ENCODE measurements around the gene FAM229A.

GRCh38 chr1:32318127-32318869 is 44.0 kb downstream of the FAM229A start:
- TF ChIP-seq JUND (IDR thresholded peaks at IDR 0.05; ENCODE audit: borderline replicate concordance, low read depth, low read length) = no peak
- TF ChIP-seq JUND (tag; IDR thresholded peaks at IDR 0.05; ENCODE audit: borderline replicate concordance, low read depth, low read length) = no peak
- no peak for TF ChIP-seq CTCF (IDR thresholded peaks at IDR 0.05 in 2 of 3, conservative IDR thresholded peaks at IDR 0.05 in 1 of 3; ENCODE audit: insufficient read depth in 2 of 3, low read depth in 1 of 3, low read length in 3 of 3)
- no peak for TF ChIP-seq NBN (IDR thresholded peaks at IDR 0.05; ENCODE audit: low read depth)
- TF ChIP-seq RNF2 (IDR thresholded peaks at IDR 0.05) = no peak
- TF ChIP-seq, protein P1, sequence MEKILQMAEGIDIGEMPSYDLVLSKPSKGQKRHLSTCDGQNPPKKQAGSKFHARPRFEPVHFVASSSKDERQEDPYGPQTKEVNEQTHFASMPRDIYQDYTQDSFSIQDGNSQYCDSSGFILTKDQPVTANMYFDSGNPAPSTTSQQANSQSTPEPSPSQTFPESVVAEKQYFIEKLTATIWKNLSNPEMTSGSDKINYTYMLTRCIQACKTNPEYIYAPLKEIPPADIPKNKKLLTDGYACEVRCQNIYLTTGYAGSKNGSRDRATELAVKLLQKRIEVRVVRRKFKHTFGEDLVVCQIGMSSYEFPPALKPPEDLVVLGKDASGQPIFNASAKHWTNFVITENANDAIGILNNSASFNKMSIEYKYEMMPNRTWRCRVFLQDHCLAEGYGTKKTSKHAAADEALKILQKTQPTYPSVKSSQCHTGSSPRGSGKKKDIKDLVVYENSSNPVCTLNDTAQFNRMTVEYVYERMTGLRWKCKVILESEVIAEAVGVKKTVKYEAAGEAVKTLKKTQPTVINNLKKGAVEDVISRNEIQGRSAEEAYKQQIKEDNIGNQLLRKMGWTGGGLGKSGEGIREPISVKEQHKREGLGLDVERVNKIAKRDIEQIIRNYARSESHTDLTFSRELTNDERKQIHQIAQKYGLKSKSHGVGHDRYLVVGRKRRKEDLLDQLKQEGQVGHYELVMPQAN (IDR thresholded peaks at IDR 0.05; ENCODE audit: borderline replicate concordance) = no peak
- TF ChIP-seq UBTF (IDR thresholded peaks at IDR 0.05; ENCODE audit: borderline replicate concordance in 1 of 2, low read depth in 2 of 2, low read length in 2 of 2) = no peak
- TF ChIP-seq ZNF384 (IDR thresholded peaks at IDR 0.05; ENCODE audit: low read depth, low read length) = no peak
- TF ChIP-seq MYC (IDR thresholded peaks at IDR 0.05; ENCODE audit: low read depth, low read length) = no peak
- no peak for TF ChIP-seq MYC (CRISPR knock-in tag; IDR thresholded peaks at IDR 0.05; ENCODE audit: borderline replicate concordance, low read depth)
- TF ChIP-seq ZNF121 (CRISPR knock-in tag; conservative IDR thresholded peaks at IDR 0.05) = no peak
- no peak for TF ChIP-seq ZNF274 (IDR thresholded peaks at IDR 0.05; ENCODE audit: borderline replicate concordance, low read depth, low read length)
- no peak for TF ChIP-seq POLR2A (conservative IDR thresholded peaks at IDR 0.05)
- TF ChIP-seq STAT5B (CRISPR knock-in tag; IDR thresholded peaks at IDR 0.05) = no peak
- TF ChIP-seq KLF13 (tag; IDR thresholded peaks at IDR 0.05; ENCODE audit: borderline replicate concordance, low read depth) = no peak
- TF ChIP-seq ZNF24 (IDR thresholded peaks at IDR 0.05) = no peak

All from K562 (cell line).